ENCODE results near the gene TXNIP.

DNA sequence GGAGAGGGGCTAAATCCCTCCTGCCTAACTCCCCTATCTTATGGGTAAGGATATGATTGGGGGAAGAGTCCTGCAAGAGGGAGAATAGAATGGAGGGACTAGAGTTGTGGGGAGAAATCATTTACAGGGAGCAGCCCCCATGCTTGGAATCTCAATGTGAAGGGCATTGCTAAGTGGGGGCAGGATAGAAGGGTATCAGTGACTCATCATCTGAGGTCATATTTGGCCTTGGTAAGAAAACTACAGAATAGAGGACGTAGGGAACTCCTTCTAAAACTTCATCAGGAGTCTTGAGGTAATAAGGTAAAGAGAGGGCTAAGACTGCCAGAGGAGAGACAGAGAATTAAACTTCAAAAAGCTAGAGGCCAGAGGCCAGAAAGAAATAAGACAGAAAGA lies 24.7 kb upstream of the TXNIP start:
- TF ChIP-seq EZH2 (IDR thresholded peaks at IDR 0.05; ENCODE audit: low read depth, unreplicated experiment) (no peak), EZH2phosphoT487 (IDR thresholded peaks at IDR 0.05; ENCODE audit: unreplicated experiment) (no peak), POLR2AphosphoS5 (IDR thresholded peaks at IDR 0.05; ENCODE audit: low read depth) (no peak), JUNB (IDR thresholded peaks at IDR 0.05; ENCODE audit: unreplicated experiment) (no peak), CREB1 (CRISPR knock-in tag; IDR thresholded peaks at IDR 0.05; ENCODE audit: low read depth) (no peak), ZNF331 (CRISPR knock-in tag; IDR thresholded peaks at IDR 0.05; ENCODE audit: low read depth) (no peak)
- TF ChIP-seq, protein P1, sequence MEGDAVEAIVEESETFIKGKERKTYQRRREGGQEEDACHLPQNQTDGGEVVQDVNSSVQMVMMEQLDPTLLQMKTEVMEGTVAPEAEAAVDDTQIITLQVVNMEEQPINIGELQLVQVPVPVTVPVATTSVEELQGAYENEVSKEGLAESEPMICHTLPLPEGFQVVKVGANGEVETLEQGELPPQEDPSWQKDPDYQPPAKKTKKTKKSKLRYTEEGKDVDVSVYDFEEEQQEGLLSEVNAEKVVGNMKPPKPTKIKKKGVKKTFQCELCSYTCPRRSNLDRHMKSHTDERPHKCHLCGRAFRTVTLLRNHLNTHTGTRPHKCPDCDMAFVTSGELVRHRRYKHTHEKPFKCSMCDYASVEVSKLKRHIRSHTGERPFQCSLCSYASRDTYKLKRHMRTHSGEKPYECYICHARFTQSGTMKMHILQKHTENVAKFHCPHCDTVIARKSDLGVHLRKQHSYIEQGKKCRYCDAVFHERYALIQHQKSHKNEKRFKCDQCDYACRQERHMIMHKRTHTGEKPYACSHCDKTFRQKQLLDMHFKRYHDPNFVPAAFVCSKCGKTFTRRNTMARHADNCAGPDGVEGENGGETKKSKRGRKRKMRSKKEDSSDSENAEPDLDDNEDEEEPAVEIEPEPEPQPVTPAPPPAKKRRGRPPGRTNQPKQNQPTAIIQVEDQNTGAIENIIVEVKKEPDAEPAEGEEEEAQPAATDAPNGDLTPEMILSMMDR (conservative IDR thresholded peaks at IDR 0.05; ENCODE audit: low read depth in 2 of 2), result no peak
- TF ChIP-seq, protein P2, sequence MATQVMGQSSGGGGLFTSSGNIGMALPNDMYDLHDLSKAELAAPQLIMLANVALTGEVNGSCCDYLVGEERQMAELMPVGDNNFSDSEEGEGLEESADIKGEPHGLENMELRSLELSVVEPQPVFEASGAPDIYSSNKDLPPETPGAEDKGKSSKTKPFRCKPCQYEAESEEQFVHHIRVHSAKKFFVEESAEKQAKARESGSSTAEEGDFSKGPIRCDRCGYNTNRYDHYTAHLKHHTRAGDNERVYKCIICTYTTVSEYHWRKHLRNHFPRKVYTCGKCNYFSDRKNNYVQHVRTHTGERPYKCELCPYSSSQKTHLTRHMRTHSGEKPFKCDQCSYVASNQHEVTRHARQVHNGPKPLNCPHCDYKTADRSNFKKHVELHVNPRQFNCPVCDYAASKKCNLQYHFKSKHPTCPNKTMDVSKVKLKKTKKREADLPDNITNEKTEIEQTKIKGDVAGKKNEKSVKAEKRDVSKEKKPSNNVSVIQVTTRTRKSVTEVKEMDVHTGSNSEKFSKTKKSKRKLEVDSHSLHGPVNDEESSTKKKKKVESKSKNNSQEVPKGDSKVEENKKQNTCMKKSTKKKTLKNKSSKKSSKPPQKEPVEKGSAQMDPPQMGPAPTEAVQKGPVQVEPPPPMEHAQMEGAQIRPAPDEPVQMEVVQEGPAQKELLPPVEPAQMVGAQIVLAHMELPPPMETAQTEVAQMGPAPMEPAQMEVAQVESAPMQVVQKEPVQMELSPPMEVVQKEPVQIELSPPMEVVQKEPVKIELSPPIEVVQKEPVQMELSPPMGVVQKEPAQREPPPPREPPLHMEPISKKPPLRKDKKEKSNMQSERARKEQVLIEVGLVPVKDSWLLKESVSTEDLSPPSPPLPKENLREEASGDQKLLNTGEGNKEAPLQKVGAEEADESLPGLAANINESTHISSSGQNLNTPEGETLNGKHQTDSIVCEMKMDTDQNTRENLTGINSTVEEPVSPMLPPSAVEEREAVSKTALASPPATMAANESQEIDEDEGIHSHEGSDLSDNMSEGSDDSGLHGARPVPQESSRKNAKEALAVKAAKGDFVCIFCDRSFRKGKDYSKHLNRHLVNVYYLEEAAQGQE (IDR thresholded peaks at IDR 0.05; ENCODE audit: unreplicated experiment), result no peak
